HG02588 (cell line): ENCODE measurements around the gene ESAM.

Experiments
- ATAC-seq: cut with Tn5 transposase; IDR thresholded peaks from one replicate; pipeline ENCODE4 v1.9.1; 2021; ENCODE audit warnings: mild to moderate bottlenecking, moderate library complexity; ENCODE audit not compliant: unreplicated experiment

ESAM gene

DNA sequence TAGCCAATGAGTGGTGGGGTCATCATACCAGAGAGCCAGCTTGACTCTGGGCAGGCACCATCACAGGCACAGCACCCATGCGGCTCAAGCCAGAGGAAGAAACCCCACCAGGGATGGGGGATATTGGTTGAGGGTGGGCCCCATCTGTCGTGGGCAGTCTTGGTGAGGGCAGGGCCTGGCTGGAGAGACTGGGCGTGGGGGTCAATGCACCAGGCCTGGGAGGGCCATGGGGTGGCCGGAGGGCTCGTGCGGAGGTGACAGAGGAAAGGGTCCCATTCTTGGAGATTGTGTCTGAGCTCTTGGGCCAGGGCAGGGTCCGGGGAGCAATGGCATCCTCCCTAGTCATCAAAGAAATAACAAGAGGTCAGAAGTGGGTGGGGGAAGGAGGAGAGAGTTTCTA lies 8.5 kb downstream of the ESAM start:
- ATAC-seq, result no peak

DNA sequence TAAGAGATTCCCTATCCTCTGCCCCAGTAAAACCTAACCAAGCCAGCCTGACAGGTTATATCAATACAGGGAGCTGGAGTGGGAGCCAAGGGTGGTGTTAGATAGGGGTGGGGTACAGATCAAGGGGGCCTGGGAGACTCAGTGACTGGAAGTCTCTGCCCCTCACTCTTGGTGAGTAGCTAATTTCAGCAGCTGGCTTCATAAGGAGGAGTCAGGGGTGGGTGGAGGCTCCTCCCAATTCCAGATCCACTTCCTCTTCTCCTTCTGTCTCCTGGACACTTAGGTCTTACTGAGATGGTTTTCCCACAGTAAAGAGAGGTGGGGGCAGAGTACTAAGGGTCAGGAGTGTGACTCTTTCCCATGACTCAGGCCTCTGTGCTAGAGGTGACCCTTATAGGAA lies 8.9 kb downstream of the ESAM start:
- ATAC-seq, result no peak

DNA sequence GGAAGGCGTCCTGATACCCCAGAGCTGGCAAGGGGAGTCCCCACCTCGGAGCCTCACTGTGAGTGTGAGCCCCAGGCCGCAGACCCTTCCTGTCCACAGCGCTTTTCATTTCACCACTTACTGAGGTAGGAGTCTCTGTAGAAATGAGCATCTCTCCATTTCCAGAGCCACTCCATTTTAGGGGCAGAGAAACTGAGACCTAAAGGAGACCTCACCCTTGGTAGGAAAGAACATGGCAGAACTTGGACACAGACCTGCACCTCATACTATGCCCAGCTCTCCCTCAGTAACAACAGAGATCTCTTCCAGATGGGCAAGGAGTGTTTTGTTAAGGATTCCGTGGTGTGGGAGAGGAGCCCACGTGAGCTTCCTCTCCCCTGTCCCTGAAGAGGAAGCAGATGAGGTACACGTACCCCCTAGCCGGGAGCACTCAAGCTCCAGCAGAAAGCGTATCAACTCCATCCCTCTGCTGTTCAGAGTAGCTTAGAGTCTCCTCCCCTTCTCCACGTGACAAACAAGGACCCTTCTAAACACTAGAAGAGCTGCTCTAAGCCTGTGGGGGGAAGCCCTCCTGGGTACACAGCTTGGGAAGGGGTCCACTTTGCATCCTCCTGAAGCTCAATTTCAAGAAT lies 9.5 kb downstream of the ESAM start:
- no peak for ATAC-seq

DNA sequence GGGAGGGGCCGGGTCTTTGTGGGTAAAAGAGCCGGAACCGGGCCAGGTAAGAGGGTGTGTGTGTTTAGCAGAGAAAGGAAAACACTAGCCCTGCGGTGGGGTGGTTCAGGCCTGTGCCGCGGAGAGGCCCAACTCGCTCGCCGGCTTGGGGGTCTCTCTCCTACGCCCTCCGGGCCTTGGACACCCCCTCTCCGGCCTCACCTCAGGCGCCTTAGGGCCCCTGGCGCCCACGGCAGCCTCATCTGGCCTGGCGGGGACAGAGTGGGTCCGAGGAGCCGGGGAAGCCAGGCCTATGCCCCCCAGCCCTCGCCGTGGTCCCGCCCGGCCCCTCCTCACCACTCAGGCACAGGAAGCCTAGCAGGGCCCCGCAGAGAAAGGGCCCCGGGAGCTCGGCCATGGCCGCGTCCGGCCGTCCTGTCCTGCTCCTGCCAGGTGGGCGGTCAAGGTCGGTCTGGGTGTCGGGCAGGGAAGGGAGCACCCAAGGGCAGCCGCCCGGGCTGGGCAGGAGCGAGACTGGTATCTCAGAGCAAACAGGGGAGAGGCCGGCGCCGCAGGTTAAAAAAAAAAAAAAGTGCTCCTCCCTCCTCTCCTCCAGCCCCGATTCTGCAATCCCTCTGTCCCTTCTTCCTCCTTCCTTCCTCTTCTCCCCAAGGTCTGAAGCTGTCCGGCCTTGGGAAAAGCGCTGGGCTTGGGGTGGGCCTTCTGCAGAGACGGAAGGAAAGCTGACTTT lies 10.2 kb downstream of the ESAM start, which contains the start of gene VSIG2:
VSIG2 (minus strand) TSS at position 515 of the 730 bp plus-strand sequence; CDS start at position 397, 118 bp downstream.
- no peak for ATAC-seq

DNA sequence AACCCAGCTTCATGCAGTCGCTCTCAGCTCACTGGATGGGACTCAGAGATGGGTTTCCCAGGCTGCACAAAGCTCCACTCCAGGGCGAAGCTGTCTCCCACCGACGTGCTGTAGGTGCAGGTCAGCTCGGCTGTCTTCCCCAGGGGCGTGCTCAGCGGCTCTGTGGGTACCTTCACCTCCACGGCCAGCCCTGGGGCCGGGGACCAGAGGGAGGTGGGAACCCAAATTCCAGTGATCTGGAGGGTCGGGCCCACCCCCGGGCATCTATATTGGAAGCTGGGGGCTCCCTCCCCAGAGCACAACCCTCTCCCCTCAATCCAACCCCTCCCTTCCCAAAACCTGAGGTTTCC lies 10.7 kb downstream of the ESAM start:
- ATAC-seq, result no peak

DNA sequence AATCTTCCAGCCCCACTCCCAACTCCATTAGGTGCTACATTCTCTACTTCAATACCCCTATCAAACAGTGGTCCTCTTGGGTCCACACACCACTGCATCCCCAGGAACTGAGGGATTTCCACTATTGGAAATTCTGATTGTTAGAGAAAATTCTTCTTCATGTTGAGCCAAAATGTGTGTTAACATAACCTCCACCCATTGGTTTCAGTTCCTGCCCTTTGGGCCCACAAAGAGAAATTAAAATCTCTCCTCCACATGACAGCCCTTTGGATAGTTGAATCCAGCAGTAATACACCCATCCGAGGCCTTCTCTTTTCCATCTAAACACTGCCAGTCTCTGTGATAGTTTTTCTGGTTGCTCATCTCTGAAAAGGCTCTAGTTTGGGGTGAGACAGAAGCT lies 12.2 kb downstream of the ESAM start:
- ATAC-seq, result no peak

DNA sequence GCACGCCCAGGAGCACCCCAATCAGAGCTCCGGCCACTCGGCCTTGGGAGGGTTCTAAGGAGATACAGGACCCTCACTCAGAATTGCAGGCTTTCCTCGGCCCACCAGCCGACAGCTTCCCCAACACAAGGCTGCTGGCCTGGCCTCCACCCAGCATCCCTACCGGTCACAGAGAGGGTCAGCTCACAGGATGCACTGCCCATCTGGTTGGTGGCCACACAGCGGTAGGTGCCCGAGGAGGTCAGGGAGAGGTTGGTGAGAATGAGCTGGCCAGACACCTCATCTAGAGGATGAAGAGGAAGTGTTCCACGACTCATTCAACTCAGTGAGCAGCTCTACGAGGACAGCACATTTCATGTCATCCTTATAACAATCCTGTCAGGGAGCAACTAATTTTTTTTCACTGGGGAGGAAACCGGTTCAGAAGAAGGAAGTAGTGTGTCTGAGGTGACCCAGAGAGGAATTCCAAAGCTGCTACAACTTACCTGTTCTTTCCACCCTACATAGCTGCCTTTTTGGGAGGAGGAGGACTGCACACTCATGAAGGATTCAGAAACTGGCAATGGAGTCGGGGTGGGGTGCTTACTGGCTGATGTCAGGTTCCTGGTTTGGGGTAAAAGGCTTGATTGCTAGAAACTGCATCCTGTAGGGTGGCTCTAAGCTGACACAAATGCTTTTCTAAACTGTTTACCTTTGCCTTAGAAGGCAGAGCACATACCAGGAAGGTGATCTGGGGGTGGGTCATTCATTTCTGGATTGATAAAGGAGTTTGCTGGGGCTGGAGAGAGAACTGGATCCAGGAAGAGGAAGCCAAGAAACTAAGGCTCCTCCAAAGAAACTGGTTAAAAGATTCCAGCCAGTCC lies 13.4 kb downstream of the ESAM start:
- ATAC-seq, result no peak

DNA sequence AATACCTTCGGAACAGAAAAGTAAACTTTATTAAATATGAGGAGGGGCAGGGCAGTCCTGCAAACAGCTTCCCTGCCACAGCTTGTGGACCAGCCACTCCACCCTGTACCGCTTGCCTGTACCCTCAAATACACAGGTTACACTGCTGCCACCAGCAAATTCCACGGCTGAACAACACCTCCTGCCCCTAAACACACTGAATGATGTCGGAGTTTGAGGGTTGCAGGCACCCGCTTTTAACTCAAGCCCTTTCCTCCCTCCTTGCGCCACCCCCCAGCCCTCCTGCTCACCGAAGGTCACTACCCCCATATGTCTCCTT lies 14.0 kb downstream of the ESAM start:
- ATAC-seq, result no peak

DNA sequence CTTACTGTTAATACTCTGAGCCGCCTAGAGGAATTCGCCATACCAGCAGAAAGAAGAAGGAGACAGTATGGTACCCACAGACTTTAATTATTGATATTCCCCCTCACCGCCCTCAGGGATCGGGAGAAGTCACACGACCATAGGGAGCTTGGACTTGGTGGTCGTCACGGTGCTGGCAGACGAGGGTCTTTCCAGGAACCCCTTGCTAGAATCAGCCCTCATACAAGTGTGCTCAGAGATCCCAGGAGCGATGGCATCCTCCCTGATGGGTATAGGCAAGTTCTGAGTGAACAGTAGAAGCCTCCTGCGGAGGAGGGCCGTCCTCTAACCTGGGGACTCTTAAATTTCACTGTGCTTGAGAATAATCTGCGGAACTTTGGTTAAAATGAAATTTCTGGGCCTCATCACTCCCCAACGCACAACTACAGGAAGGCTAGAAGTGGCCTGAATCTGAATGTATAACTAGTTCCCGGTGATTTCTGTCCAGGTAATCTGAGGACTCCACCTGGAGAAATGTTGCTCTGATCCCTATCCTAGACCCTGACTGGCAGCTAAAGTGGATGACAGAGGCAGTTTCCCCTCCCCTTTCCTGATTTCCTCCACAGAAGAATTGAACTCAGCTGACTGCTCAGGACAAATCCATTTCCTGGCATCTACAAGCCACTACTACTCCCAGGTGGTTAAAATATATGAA lies 14.5 kb downstream of the ESAM start:
- ATAC-seq, result no peak

DNA sequence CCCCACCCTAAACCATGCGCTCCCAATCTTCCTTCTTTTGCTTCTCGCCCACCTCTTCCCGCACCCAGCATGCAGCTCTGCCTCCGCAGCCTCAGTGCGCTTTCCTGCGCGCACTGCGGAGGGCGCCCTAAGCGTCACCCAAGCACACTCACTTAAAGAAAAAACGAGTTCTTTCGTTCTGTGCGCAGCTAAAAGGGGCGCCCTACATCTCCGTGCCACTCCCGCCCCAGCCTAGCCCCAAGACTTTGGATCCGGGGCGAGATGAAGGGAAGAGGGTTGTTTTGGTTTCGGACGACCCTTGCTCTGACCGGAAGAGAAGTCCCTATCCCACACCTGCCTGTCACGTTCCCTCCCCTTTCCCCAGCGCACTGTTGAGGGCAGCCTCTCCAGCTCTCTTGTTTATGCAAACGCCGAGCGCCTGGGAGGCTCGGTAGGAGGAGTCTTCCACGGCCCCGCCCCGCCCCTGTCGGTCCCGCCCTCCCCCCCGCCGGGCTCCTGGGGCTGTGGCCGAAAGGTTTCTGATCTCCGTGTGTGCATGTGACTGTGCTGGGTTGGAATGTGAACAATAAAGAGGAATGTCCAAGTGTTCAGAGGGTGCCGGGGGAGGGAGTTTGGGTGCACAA lies 15.4 kb downstream of the ESAM start:
- peak; percentile 93 for ATAC-seq

DNA sequence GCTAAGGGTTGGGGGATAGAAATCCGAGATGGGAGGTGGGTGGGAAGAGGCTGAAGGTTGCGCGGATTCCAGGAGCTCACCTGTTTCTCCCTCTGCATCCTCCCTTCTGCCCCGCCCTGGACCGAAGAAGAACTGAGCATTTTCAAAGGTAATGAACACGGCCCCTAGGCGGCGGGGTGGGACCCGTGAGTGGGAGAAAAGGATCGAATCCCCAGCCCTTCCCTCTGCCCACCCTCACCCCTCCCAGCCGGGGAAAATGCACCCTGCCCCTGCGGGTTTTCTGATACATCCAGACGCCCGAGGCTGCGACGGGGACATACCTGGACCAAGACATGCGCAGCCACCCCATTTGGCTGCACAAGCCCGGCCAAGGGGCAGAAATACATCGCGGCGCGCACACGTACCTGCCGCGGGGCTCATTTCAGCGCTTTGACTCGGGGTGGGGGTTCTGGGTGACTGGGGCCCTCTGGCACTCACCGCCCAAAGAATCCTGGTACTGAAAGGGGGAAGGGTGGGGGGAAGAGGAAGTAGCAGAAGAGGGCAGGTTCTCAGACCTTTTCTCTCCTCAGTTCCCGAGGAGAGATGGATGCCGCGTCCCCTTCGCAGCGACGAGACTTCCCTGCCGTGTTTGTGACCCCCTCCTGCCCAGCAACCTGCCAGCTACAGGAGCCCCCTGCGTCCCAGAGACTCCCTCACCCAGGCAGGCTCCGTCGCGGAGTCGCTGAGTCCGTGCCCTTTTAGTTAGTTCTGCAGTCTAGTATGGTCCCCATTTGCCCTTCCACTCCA lies 16.1 kb downstream of the ESAM start:
- peak; percentile 19 for ATAC-seq

DNA sequence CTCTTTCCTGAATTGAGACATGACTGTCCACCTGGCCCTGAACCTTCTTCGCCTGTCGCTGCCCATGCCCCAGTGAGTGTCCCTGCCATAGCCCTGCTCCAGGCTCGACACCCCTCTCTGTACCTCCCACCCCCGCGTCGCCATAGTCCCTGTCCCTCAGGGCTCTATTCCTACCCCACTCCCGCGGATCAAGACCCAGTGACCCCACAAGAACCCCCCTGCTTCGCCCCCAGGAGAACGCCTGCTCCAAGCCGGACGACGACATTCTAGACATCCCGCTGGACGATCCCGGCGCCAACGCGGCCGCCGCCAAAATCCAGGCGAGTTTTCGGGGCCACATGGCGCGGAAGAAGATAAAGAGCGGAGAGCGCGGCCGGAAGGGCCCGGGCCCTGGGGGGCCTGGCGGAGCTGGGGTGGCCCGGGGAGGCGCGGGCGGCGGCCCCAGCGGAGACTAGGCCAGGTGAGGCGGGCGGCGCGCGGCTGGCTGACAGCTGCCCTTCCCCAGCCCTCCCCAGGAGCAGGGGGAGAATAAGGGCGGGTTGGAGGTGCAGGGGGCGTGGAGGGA lies 16.7 kb downstream of the ESAM start:
- ATAC-seq, result no peak

DNA sequence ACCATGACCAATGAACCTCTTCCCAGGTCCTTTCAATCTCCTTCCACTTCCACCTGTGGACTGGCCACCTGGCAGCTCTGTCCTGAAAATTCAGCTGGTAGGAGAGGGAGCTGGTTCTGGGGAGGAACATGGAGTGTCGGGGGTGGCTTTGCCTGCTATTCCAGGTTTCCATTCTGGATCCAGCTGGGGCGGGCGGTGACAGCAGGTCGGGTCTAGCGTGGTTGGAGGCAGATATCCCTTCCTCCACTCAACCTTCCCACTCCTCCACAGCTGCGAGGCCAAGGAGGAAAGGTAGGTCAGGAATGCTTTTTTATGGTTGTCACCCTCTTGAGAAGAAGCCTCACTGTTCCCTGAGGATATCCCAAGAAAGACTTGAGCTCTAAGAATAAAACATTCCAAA lies 19.0 kb downstream of the ESAM start:
- no peak for ATAC-seq

DNA sequence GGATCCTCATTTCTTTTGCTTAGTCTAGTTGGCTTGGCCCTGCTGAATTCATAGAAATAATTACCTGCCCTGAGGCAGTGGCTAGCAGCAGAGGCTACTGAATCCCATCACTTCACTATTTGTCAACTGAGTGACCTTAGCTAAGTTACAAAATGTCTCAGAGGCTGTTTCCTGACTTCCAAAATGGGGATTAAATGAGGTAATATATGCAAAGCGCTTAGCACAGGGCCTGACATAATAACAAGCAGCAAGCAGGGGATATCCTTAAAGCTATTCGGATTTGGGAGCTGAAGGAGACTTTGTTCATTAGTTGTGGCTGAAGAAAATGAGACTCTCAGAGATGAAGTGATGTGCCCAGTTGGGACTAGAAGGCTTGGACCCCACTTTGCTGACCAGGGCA lies 19.5 kb downstream of the ESAM start:
- no peak for ATAC-seq

DNA sequence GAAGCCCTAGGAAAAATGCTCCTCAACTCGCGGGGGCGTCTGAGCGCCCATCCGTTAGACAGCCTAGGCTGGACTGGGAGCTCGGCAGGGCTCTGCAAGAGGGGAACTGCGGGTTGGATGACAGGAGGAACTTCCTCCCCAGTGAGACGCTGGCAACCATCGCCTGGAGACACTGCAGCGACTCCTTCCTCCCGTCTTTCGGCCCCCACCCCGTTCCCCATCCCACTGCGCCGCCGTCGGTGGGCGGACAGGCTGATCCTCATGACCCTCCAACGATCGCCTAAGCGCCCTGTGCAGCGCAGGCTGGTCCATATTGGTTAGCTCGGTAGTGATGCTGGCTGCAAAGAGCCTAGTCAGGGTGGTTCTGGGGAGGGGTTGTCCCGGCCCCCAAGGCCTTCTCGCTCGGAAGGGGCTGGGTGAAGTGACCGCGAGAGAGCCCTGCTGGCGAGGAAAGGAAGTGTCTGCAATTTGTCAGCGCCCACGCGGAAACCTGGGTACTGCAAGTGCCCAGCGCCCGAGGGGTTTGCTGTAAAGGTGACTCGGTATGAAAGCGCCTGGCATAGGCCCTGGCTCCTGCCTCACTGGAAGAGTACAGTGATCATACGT lies 21.7 kb downstream of the ESAM start:
- peak; percentile 46 for ATAC-seq

DNA sequence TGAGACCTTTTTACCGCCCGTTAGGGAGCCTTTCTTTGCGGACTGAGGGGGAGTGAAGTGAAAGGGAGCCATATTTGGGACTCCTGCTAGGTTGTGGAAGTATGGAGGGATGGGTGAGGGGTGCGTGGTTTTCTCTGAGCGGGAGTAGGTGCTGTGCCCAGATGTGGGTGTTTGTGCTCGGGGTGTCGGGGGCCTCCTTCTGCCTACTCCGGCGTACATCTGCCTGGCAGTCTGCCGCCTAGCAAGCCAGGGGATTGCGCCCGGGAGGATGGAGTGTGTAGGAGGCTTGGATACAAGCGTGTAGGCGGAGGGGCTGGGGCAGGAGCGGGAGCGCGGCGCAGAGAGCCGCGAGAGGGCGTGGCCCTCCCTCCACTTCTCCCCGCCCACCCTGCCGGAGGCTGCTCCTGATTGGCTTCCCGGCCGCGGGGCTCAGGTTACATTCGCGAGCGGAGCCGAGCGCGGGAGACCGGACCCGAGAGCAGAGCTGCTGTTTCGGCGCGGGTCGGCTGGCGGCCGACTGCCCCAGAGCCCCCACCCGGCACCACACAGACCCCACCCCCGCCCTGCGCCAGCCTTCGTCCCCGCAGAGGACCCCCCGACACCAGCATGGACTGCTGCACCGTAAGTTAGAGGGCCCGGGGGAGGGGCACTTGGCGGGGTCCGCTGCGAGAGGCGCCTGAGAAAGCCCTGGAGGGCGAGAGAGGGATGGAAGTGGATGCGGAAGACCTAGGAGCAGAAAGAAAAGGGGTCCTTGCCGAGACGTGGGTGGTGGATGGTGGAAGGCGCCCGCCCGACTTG lies 22.4 kb downstream of the ESAM start, which contains the start of gene NRGN:
NRGN (plus strand) TSS at position 464 of the 798 bp plus-strand sequence; CDS start at position 607, 143 bp downstream.
- peak; percentile 98 for ATAC-seq

DNA sequence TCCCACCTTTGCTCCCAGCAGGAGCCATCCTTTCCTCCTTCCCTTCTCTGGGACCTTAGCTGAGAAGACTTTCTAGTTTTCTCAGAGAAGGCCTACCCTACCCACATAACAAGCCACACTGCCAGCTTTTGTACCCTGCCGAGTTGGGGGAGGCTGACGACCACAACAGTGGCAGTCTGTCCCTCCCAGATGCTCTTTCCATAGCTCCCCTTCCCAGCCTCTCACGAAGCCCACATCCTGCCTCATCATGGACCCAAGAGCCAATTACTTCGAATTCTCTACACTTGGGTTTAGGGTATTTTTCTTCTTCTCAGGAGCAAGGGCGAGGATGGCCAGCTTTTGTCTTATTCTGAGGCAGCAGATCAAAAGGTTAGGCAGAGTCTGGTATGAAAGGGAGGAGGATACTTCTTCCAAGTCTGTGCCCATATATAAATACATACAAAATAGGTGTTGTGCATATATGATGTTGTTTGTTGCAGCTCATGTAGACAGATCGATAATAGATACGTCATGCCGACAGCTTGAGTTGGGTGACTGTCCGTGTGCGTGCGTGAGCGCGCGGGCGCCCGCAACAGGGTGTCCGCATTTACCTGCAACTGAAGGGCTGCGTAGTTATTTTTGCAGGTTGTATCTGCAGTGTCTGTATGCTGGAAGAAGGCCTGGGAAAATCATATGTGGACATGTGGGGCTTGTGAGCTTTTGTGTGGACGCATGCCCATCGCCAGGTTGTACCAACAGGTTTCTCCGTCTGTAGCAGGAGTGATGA lies 23.2 kb downstream of the ESAM start:
- ATAC-seq, result no peak
